Inferior parietal cortex (tissue), 1 donor: ENCODE measurements around the gene COL8A2.

Experiments used
- DNase-seq: peaks from one replicate; pipeline ENCODE4 v3.0.0-alpha.2; 2016; ENCODE audit errors: extremely low spot score

Gene COL8A2

GRCh38 chr1:36067871-36068270 lies 57.2 kb downstream of the COL8A2 start:
- no peak for DNase-seq

GRCh38 chr1:36062315-36062714 lies 62.7 kb downstream of the COL8A2 start:
- DNase-seq = no peak

GRCh38 chr1:36055706-36056105 lies 69.3 kb downstream of the COL8A2 start:
- DNase-seq = no peak

GRCh38 chr1:36053978-36054377 lies 71.0 kb downstream of the COL8A2 start:
- no peak for DNase-seq

- DNase-seq = no peak
These were observed 73.2 kb downstream of the COL8A2 start for GRCh38 chr1:36051821-36052220.
